Astrocyte of the spinal cord (primary cell): ENCODE data around the gene DLST.

Experiments used
- DNase-seq: peaks from one replicate; pipeline ENCODE4 v3.0.0; 2011; ENCODE audit warnings: low read depth, low spot score
- H3K4me3 ChIP-seq: 2 replicates; pipeline ENCODE4 v1.5.1; 2011; ENCODE audit warnings: low read depth, mild to moderate bottlenecking, low read length, moderate library complexity
- CTCF ChIP-seq: IDR thresholded peaks from 2 replicates; pipeline ENCODE4 v1.5.1; 2012; ENCODE audit warnings: low read depth, mild to moderate bottlenecking, low read length, inconsistent platforms
- in situ Hi-C: cut with HindIII; loops from 2 replicates; pipeline ENCODE4 v1.10.0; 2017; ENCODE audit warnings: low sequenced_read_pairs

The DLST gene

GRCh38 chr14:74852922-74853530, 28.7 kb upstream of the DLST start:
- no peak for TF ChIP-seq CTCF
- DNase-seq: peak; percentile 55
- in situ Hi-C loops: no loop called here
- no peak overlapping the region for H3K4me3 ChIP-seq

- TF ChIP-seq CTCF: no peak
- in situ Hi-C loops: no loop called here
- DNase-seq: no peak
- no peak overlapping the region for H3K4me3 ChIP-seq
Measured at GRCh38 chr14:74853581-74853980, 28.1 kb upstream of the DLST start.

- in situ Hi-C loops: no loop called here
- DNase-seq: no peak
- TF ChIP-seq CTCF: no peak
Measured at GRCh38 chr14:74855021-74855420, 26.7 kb upstream of the DLST start.

GRCh38 chr14:74855945-74856344, 25.8 kb upstream of the DLST start:
- in situ Hi-C loops: no loop called here
- no peak for TF ChIP-seq CTCF
- no peak for DNase-seq

More at GRCh38 chr14:74855021-74855420, 26.7 kb upstream of the DLST start:
- H3K4me3 ChIP-seq: no peak overlapping the region

GRCh38 chr14:74856366-74856765, 25.4 kb upstream of the DLST start:
- no peak for DNase-seq
- TF ChIP-seq CTCF: no peak
- no peak overlapping the region for H3K4me3 ChIP-seq
- in situ Hi-C loops: no loop called here

More at GRCh38 chr14:74855945-74856344, 25.8 kb upstream of the DLST start:
- H3K4me3 ChIP-seq: no peak overlapping the region

- in situ Hi-C loops: no loop called here
- no peak for DNase-seq
- TF ChIP-seq CTCF: no peak
- H3K4me3 ChIP-seq: no peak overlapping the region
Measured at GRCh38 chr14:74858022-74858421, 23.7 kb upstream of the DLST start.
